Transverse colon (tissue), 3 donors: Measurements from ENCODE around the gene CBLB.

Experiments
- EP300 ChIP-seq: sonication (generic); formaldehyde crosslinking; IDR thresholded peaks from one replicate; pipeline ENCODE4 v1.6.1; 2017; ENCODE audit warnings: antibody characterized with exemption, low read depth
- POLR2A ChIP-seq: fragments of 450-650 bp; IDR thresholded peaks from one replicate; pipeline ENCODE4 v1.6.1; 2016; ENCODE audit warnings: antibody characterized with exemption, mild to moderate bottlenecking, moderate library complexity
- TF ChIP-seq, protein P1 (sequence below), 5 experiments: fragments of 200-600 bp in 3 of 5; fragments of 450-650 bp in 2 of 5; sonication (generic) in 3 of 5; IDR thresholded peaks; 1 replicate in 2 of 5; 2 replicates in 3 of 5; pipeline ENCODE4 v1.5.1; 2016 to 2017; ENCODE audit warnings: antibody characterized with exemption in 5 of 5, inconsistent platforms in 3 of 5, mild to moderate bottlenecking in 2 of 5, moderate library complexity in 1 of 5

GRCh38 chr3:105780107-105780506, 88.7 kb downstream of the CBLB start:
- TF ChIP-seq, protein P1, sequence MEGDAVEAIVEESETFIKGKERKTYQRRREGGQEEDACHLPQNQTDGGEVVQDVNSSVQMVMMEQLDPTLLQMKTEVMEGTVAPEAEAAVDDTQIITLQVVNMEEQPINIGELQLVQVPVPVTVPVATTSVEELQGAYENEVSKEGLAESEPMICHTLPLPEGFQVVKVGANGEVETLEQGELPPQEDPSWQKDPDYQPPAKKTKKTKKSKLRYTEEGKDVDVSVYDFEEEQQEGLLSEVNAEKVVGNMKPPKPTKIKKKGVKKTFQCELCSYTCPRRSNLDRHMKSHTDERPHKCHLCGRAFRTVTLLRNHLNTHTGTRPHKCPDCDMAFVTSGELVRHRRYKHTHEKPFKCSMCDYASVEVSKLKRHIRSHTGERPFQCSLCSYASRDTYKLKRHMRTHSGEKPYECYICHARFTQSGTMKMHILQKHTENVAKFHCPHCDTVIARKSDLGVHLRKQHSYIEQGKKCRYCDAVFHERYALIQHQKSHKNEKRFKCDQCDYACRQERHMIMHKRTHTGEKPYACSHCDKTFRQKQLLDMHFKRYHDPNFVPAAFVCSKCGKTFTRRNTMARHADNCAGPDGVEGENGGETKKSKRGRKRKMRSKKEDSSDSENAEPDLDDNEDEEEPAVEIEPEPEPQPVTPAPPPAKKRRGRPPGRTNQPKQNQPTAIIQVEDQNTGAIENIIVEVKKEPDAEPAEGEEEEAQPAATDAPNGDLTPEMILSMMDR (IDR thresholded peaks at IDR 0.05): no peak
- TF ChIP-seq POLR2A: no peak
- no peak for TF ChIP-seq EP300
